IMR-90 (cell line): ENCODE measurements around the gene TNFRSF1B. TPM values are rescaled to one million over a fixed set of nuclear protein-coding genes. Genes with fewer than 3 reads are reported as not detected.
A peak's percentile ranks its signal among the peaks of the same experiment; 100 is the strongest.

Source experiments
- ATAC-seq: fragments of 200-7000 bp; cut with Tn5 transposase; 2 replicates; pipeline ENCODE4 v1.9.1; 2020; ENCODE audit warnings: low read depth, mild to moderate bottlenecking, moderate library complexity
- BruUV-seq: library from RNA; stranded (reverse); fragments of 400-500 nt; replicated peaks from 2 replicates; lab custom pipeline; 2021; lab: Mats Ljungman, UMichigan
- CTCF ChIA-PET: fragments of 300-600 bp; formaldehyde crosslinking; extraction: SDS; loops from one replicate; lab custom pipeline; 2021; ENCODE audit warnings: antibody characterized with exemption; lab: Yijun Ruan, JAX
- POLR2A ChIA-PET: fragments of 300-600 bp; sonication (Branson Sonifier 250); formaldehyde crosslinking; loops from one replicate; lab custom pipeline; 2022; ENCODE audit warnings: antibody characterized with exemption; ENCODE audit not compliant: unreplicated experiment; lab: Charles Lee
- DNase-seq: peaks from one replicate; pipeline ENCODE4 v3.0.0; 2013
- H2AFZ ChIP-seq: replicated peaks from 2 replicates; pipeline ENCODE3; 2013; ENCODE audit warnings: low read length, mild to moderate bottlenecking; ENCODE audit not compliant: poor library complexity
- H2AK5ac ChIP-seq: 2 replicates; pipeline ENCODE4 v1.6.1; 2013; ENCODE audit warnings: low read depth, low read length, inconsistent platforms
- H2AK9ac ChIP-seq: replicated peaks from 2 replicates; pipeline ENCODE3; 2013; ENCODE audit warnings: mild to moderate bottlenecking, low read depth, low read length, moderate library complexity; ENCODE audit not compliant: poor library complexity
- H2BK120ac ChIP-seq: 2 replicates; pipeline ENCODE4 v1.6.1; 2013; ENCODE audit warnings: low read depth, low read length, inconsistent platforms
- H2BK15ac ChIP-seq: 3 replicates; pipeline ENCODE4 v1.6.1; 2013; ENCODE audit warnings: low read depth, low read length, inconsistent platforms
- H2BK20ac ChIP-seq: 2 replicates; pipeline ENCODE4 v1.6.1; 2013; ENCODE audit warnings: low read depth, mild to moderate bottlenecking, inconsistent platforms, low read length, moderate library complexity
- H2BK5ac ChIP-seq: 2 replicates; pipeline ENCODE4 v1.6.1; 2013; ENCODE audit warnings: mild to moderate bottlenecking, low read depth, low read length, inconsistent platforms; ENCODE audit not compliant: poor library complexity, severe bottlenecking
- H3K14ac ChIP-seq: replicated peaks from 2 replicates; pipeline ENCODE4 v1.6.1; 2013; ENCODE audit warnings: low read depth, low read length, inconsistent platforms
- H3K18ac ChIP-seq: 2 replicates; pipeline ENCODE4 v1.6.1; 2013; ENCODE audit warnings: low read depth, low read length, control low read depth
- H3K23ac ChIP-seq: 2 replicates; pipeline ENCODE4 v1.6.1; 2013; ENCODE audit warnings: low read depth, low read length, inconsistent platforms
- H3K27ac ChIP-seq: 2 replicates; pipeline ENCODE4 v1.5.1; 2013; ENCODE audit warnings: mild to moderate bottlenecking, control low read depth, low read length; ENCODE audit not compliant: insufficient read depth
- H3K27me3 ChIP-seq: 2 replicates; pipeline ENCODE4 v1.6.1; 2013; ENCODE audit warnings: low read length; ENCODE audit not compliant: control insufficient read depth, insufficient read depth
- H3K36me3 ChIP-seq: 2 replicates; pipeline ENCODE4 v1.6.1; 2013; ENCODE audit warnings: low read length, mixed read lengths; ENCODE audit not compliant: control insufficient read depth, insufficient read depth
- H3K4ac ChIP-seq: 2 replicates; pipeline ENCODE4 v1.6.1; 2013; ENCODE audit warnings: low read depth, low read length, inconsistent platforms
- H3K4me1 ChIP-seq: 2 replicates; pipeline ENCODE4 v1.6.1; 2013; ENCODE audit warnings: low read length, mixed read lengths; ENCODE audit not compliant: control insufficient read depth, insufficient read depth
- H3K4me2 ChIP-seq: 2 replicates; pipeline ENCODE4 v1.6.1; 2013; ENCODE audit warnings: low read depth, mild to moderate bottlenecking, control low read depth, low read length, moderate library complexity
- H3K4me3 ChIP-seq: 2 replicates; pipeline ENCODE4 v1.5.1; 2013; ENCODE audit warnings: low read depth, mild to moderate bottlenecking, control low read depth, low read length, moderate library complexity; ENCODE audit not compliant: insufficient read depth
- H3K56ac ChIP-seq: 2 replicates; pipeline ENCODE4 v1.6.1; 2013; ENCODE audit warnings: low read length, inconsistent platforms; ENCODE audit not compliant: insufficient read depth; ENCODE audit errors: extremely low read depth
- H3K79me1 ChIP-seq, 2 experiments: 2 replicates each; pipeline ENCODE4 v1.6.1; 2013; ENCODE audit warnings: low read length in 2 of 2, inconsistent platforms in 1 of 2, low read depth in 1 of 2
- H3K9ac ChIP-seq: 2 replicates; pipeline ENCODE4 v1.6.1; 2013; ENCODE audit warnings: low read depth, low read length, control low read depth
- H3K9me1 ChIP-seq: 2 replicates; pipeline ENCODE4 v1.6.1; 2013; ENCODE audit warnings: low read length, inconsistent platforms; ENCODE audit not compliant: insufficient read depth
- H3K9me3 ChIP-seq: 2 replicates; pipeline ENCODE4 v1.6.1; 2013; ENCODE audit warnings: low read length; ENCODE audit not compliant: control insufficient read depth, insufficient read depth
- H4K20me1 ChIP-seq: 2 replicates; pipeline ENCODE4 v1.6.1; 2013; ENCODE audit warnings: low read length, inconsistent platforms; ENCODE audit not compliant: insufficient read depth
- H4K5ac ChIP-seq: 2 replicates; pipeline ENCODE4 v1.6.1; 2013; ENCODE audit warnings: mild to moderate bottlenecking, low read depth, low read length, control low read depth
- H4K8ac ChIP-seq, 2 experiments: 2 replicates each; pipeline ENCODE4 v1.6.1; 2013; ENCODE audit warnings: low read depth in 2 of 2, low read length in 2 of 2, control low read depth in 1 of 2, inconsistent platforms in 1 of 2
- H4K91ac ChIP-seq: 2 replicates; pipeline ENCODE4 v1.6.1; 2013; ENCODE audit warnings: low read depth, low read length, inconsistent platforms; ENCODE audit not compliant: insufficient read depth
- BHLHE40 ChIP-seq: fragments of 150-350 bp; IDR thresholded peaks from 2 replicates; pipeline ENCODE4 v1.6.1; 2016; ENCODE audit warnings: mild to moderate bottlenecking, low read depth, low read length
- CEBPB ChIP-seq: IDR thresholded peaks from 2 replicates; pipeline ENCODE4 v1.6.1; 2012; ENCODE audit warnings: low read depth, low read length, improper control_type of control experiment
- CHD1 ChIP-seq: IDR thresholded peaks from 2 replicates; pipeline ENCODE4 v1.6.1; 2012; ENCODE audit warnings: low read depth, low read length, improper control_type of control experiment
- FOS ChIP-seq: fragments of 150-350 bp; IDR thresholded peaks from 2 replicates; pipeline ENCODE4 v1.6.1; 2016; ENCODE audit warnings: low read depth, low read length
- MAFK ChIP-seq: IDR thresholded peaks from 2 replicates; pipeline ENCODE4 v1.6.1; 2012; ENCODE audit warnings: low read depth, low read length, improper control_type of control experiment
- MAZ ChIP-seq: IDR thresholded peaks from 2 replicates; pipeline ENCODE4 v1.6.1; 2012; ENCODE audit warnings: low read depth, mild to moderate bottlenecking, low read length, improper control_type of control experiment, moderate library complexity, borderline replicate concordance
- MXI1 ChIP-seq: IDR thresholded peaks from 2 replicates; pipeline ENCODE4 v1.6.1; 2012; ENCODE audit warnings: low read depth, mild to moderate bottlenecking, low read length, moderate library complexity, borderline replicate concordance
- NFE2L2 ChIP-seq: fragments of 150-350 bp; IDR thresholded peaks from 2 replicates; pipeline ENCODE4 v1.6.1; 2016; ENCODE audit warnings: low read depth, mild to moderate bottlenecking, low read length
- POLR2A ChIP-seq: IDR thresholded peaks from 2 replicates; pipeline ENCODE4 v1.6.1; 2012; ENCODE audit warnings: mild to moderate bottlenecking, low read depth, low read length
- RAD21 ChIP-seq: IDR thresholded peaks from 2 replicates; pipeline ENCODE4 v1.6.1; 2012; ENCODE audit warnings: low read length, improper control_type of control experiment
- RCOR1 ChIP-seq: IDR thresholded peaks from 2 replicates; pipeline ENCODE4 v1.6.1; 2012; ENCODE audit warnings: mild to moderate bottlenecking, low read length, improper control_type of control experiment; ENCODE audit not compliant: insufficient replicate concordance
- RFX5 ChIP-seq: IDR thresholded peaks from 2 replicates; pipeline ENCODE4 v1.8.0; 2012; ENCODE audit warnings: low read depth, mild to moderate bottlenecking, low read length, moderate library complexity
- SMC3 ChIP-seq: fragments of 150-350 bp; IDR thresholded peaks from 2 replicates; pipeline ENCODE4 v1.6.1; 2016; ENCODE audit warnings: low read depth, mild to moderate bottlenecking, antibody characterized with exemption, low read length, moderate library complexity
- WGBS, 2 experiments: methylation state at CpG; one replicate each; pipeline versions ENCODE4 v1.1.5 to v1.1.7; 2013; ENCODE audit warnings: missing lambda C conversion rate in 2 of 2; ENCODE audit not compliant: insufficient read length in 1 of 2; ENCODE audit errors: extremely low coverage in 2 of 2; 5-methylcytosine and 5-hydroxymethylcytosine counted together
- dilution Hi-C: fragments of 300-500 bp; cut with HindIII; formaldehyde crosslinking; loops from one replicate; pipeline ENCODE4 v1.14.3; 2018; ENCODE audit warnings: low sequenced_read_pairs; ENCODE audit not compliant: unreplicated experiment
- in situ Hi-C: fragments of 300-500 bp; cut with MboI; formaldehyde crosslinking; loops from 3 replicates; pipeline ENCODE4 v1.14.3; 2019; ENCODE audit warnings: low sequenced_read_pairs, inconsistent platforms, mixed read lengths
- intact Hi-C: fragments of 100-400 bp; cut with micrococcal nuclease; formaldehyde crosslinking; loops from 2 replicates; pipeline ENCODE4 v1.10.0; 2022
- polyA plus RNA-seq, 3 experiments: library from polyadenylated mRNA; depleted of rRNA; stranded (reverse); fragments of >200 nt; gene quantifications; 2 replicates each; pipeline ENCODE4 v1.2.3, GENCODE V29; 2012; ENCODE audit warnings: low replicate concordance in 1 of 3
- total RNA-seq: library from RNA; depleted of rRNA; stranded (reverse); fragments of >200 nt; gene quantifications from 2 replicates; pipeline ENCODE4 v1.2.3, GENCODE V29; 2012
- TF ChIP-seq, protein P1 (sequence below): conservative IDR thresholded peaks from 2 replicates; pipeline ENCODE4 v1.5.1; 2012; ENCODE audit warnings: mild to moderate bottlenecking, low read depth, low read length, improper control_type of control experiment
- TF ChIP-seq, protein P2 (sequence below): fragments of 150-350 bp; IDR thresholded peaks from 2 replicates; pipeline ENCODE4 v1.6.1; 2017; ENCODE audit warnings: mild to moderate bottlenecking, antibody characterized with exemption, low read length, low read depth
- TF ChIP-seq, protein P3 (sequence below): fragments of 150-350 bp; IDR thresholded peaks from 2 replicates; pipeline ENCODE4 v1.6.1; 2016; ENCODE audit warnings: low read depth, mild to moderate bottlenecking, low read length, moderate library complexity, borderline replicate concordance

Gene TNFRSF1B
- total and polyA plus RNA-seq, 2 of the 4 experiments (the other 2 are of a cell fraction): 4.3 to 8.9 TPM

DNA sequence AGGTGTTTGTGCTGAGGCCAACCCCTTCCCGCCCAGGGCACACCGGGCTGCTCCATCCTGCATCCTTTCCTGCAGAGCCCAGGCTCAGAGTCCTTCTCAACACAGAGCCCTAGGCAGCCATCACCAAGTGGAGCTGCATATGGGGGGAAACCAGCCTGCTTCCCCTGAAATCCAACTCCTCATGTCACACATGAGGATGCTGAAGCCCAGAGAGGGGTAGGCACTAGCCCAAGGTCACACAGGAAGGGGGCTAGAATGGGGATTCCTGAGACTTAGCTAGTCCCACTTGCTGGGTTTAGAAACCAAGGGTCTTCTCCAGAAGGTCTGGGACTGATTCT is 5.5 kb upstream of the TNFRSF1B start:
- BruUV-seq: no TSS peak
- Histone ChIP-seq H2BK15ac (peak overlapping the region; percentile 73; the same call in 2 of the 3 replicates), H3K18ac (peak overlapping the region; percentile 43), H2BK5ac (peak overlapping the region; percentile 35), H4K5ac (peak overlapping the region; percentile 45), H4K91ac (peak overlapping the region; percentile 91), H3K14ac (peak overlapping the region; percentile 85), H3K23ac (peak overlapping the region; percentile 69), H2AK5ac (peak overlapping the region; percentile 95), H3K4me2 (no peak overlapping the region), H4K8ac (peak overlapping the region; percentile 53 to 77), H2AK9ac (peak overlapping the region; percentile 86), H4K20me1 (no peaks in the 10 kb centered on the region), H3K36me3 (no peaks in the 10 kb centered on the region), H3K79me1 (no peaks in the 10 kb centered on the region), H2AFZ (peak overlapping the region; percentile 80), H3K56ac (peak overlapping the region; percentile 75; the same call in 1 of the 2 replicates), H2BK120ac (peak overlapping the region; percentile 94), H3K27ac (peak overlapping the region; percentile 70), H3K4me3 (no peak overlapping the region), H3K9ac (no peak overlapping the region), H3K4me1 (peaks cover 20% of the 10 kb centered on the region), H3K4ac (peak overlapping the region; percentile 95), H3K9me1 (peaks cover 17% of the 10 kb centered on the region), H2BK20ac (peak overlapping the region; percentile 93), H3K27me3 (no peaks in the 10 kb centered on the region), H3K9me3 (no peaks in the 10 kb centered on the region)
- in situ Hi-C loops: no loop called here
- WGBS, 2 experiments: no CpG with 5 or more reads among the region's 2 CpGs
- intact Hi-C loops: no loop called here
- POLR2A ChIA-PET: interaction anchor here (0.6 kb wide), 1 partner anchor 86 kb away, joined by 4 read pairs; no protein-coding TSS in a partner anchor
- TF ChIP-seq RAD21 (no peak), NFE2L2 (no peak), CEBPB (no peak), FOS (no peak), POLR2A (no peak), SMC3 (no peak), MXI1 (no peak), CHD1 (no peak), RFX5 (no peak), MAZ (no peak), MAFK (no peak), BHLHE40 (no peak), RCOR1 (no peak)
- TF ChIP-seq, protein P1, sequence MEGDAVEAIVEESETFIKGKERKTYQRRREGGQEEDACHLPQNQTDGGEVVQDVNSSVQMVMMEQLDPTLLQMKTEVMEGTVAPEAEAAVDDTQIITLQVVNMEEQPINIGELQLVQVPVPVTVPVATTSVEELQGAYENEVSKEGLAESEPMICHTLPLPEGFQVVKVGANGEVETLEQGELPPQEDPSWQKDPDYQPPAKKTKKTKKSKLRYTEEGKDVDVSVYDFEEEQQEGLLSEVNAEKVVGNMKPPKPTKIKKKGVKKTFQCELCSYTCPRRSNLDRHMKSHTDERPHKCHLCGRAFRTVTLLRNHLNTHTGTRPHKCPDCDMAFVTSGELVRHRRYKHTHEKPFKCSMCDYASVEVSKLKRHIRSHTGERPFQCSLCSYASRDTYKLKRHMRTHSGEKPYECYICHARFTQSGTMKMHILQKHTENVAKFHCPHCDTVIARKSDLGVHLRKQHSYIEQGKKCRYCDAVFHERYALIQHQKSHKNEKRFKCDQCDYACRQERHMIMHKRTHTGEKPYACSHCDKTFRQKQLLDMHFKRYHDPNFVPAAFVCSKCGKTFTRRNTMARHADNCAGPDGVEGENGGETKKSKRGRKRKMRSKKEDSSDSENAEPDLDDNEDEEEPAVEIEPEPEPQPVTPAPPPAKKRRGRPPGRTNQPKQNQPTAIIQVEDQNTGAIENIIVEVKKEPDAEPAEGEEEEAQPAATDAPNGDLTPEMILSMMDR: no peak
- TF ChIP-seq, protein P2, sequence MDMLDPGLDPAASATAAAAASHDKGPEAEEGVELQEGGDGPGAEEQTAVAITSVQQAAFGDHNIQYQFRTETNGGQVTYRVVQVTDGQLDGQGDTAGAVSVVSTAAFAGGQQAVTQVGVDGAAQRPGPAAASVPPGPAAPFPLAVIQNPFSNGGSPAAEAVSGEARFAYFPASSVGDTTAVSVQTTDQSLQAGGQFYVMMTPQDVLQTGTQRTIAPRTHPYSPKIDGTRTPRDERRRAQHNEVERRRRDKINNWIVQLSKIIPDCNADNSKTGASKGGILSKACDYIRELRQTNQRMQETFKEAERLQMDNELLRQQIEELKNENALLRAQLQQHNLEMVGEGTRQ: no peak
- TF ChIP-seq, protein P3, sequence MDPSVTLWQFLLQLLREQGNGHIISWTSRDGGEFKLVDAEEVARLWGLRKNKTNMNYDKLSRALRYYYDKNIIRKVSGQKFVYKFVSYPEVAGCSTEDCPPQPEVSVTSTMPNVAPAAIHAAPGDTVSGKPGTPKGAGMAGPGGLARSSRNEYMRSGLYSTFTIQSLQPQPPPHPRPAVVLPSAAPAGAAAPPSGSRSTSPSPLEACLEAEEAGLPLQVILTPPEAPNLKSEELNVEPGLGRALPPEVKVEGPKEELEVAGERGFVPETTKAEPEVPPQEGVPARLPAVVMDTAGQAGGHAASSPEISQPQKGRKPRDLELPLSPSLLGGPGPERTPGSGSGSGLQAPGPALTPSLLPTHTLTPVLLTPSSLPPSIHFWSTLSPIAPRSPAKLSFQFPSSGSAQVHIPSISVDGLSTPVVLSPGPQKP: no peak
- dilution Hi-C loops: no loop called here
- CTCF ChIA-PET: interaction anchor here (1.2 kb wide), 1 partner anchor 40 kb away, joined by 3 read pairs; no protein-coding TSS in a partner anchor
- ATAC-seq (peak; percentile 3; the same call in 1 of the 2 replicates), DNase-seq (no peak)
